Stimulated activated CD4-positive, alpha-beta T cell treated with anti-CD3 and anti-CD28 coated beads, Interleukin-1b, Interleukin-23, amount 100 ng/mL, for 1 hour (primary cell): ENCODE results near the gene PRR15L.
"Not testable (repeated sequence)": the region's sequence is repeated elsewhere in the genome, so short reads cannot be mapped to it uniquely, and the experiment has no call there.

Experiments used
- DNase-seq, 2 donors: peaks; one replicate each; pipeline ENCODE4 v3.0.0-alpha.2; 2020; ENCODE audit warnings: low read depth in 2 of 2

PRR15L gene

GRCh38 chr17:47988445-47988844 is 30.8 kb upstream of the PRR15L start:
- not testable (repeated sequence) for DNase-seq

GRCh38 chr17:47987240-47987835 is 29.7 kb upstream of the PRR15L start:
- DNase-seq, result no peak

GRCh38 chr17:47986520-47986919 is 28.8 kb upstream of the PRR15L start:
- no peak for DNase-seq

GRCh38 chr17:47983492-47984223 is 26.0 kb upstream of the PRR15L start:
- DNase-seq, result no peak

GRCh38 chr17:47982645-47983390 is 25.1 kb upstream of the PRR15L start:
- DNase-seq, result no peak

- no peak for DNase-seq
Observed at GRCh38 chr17:47982091-47982617, 24.5 kb upstream of the PRR15L start.

- no peak for DNase-seq
Observed at GRCh38 chr17:47981462-47981861, 23.8 kb upstream of the PRR15L start.

GRCh38 chr17:47980541-47980940 is 22.9 kb upstream of the PRR15L start:
- no peak for DNase-seq

- DNase-seq, result peak in 1 of 2 donors; percentile 11
Observed at GRCh38 chr17:47978324-47978723, 20.6 kb upstream of the PRR15L start.

- DNase-seq, result no peak
Observed at GRCh38 chr17:47975823-47976205, 18.1 kb upstream of the PRR15L start.

GRCh38 chr17:47975189-47975822 is 17.6 kb upstream of the PRR15L start:
- no peak for DNase-seq

GRCh38 chr17:47973541-47973940 is 15.9 kb upstream of the PRR15L start:
- DNase-seq, result no peak

GRCh38 chr17:47970725-47971499 is 13.2 kb upstream of the PRR15L start, which contains the start of gene CDK5RAP3:
CDK5RAP3 (plus strand) TSS chr17:47971113; CDS start chr17:47971147, 34 bp downstream.
- peak; percentile 95 to 97 for DNase-seq

- no peak for DNase-seq
Observed at GRCh38 chr17:47969930-47970724, 12.4 kb upstream of the PRR15L start.

GRCh38 chr17:47968836-47969235 is 11.2 kb upstream of the PRR15L start:
- DNase-seq, result no peak

GRCh38 chr17:47967607-47968252 is 10.0 kb upstream of the PRR15L start:
- no peak for DNase-seq

GRCh38 chr17:47966079-47966519 is 8.4 kb upstream of the PRR15L start:
- no peak for DNase-seq

- no peak for DNase-seq
Observed at GRCh38 chr17:47964856-47965255, 7.2 kb upstream of the PRR15L start.

- no peak for DNase-seq
Observed at GRCh38 chr17:47962901-47963300, 5.2 kb upstream of the PRR15L start.

GRCh38 chr17:47961406-47961805 is 3.7 kb upstream of the PRR15L start:
- DNase-seq, result no peak
